Measurements from ENCODE around the gene EEF1B2. TPM values are rescaled to one million over a fixed set of nuclear protein-coding genes. Genes with fewer than 3 reads are reported as not detected.

EEF1B2 gene
- polyA plus RNA-seq, 1 donor, result 850 TPM

Other genes starting within 250 kb of the EEF1B2 start
- gene INO80D, start 73.7 kb upstream of the EEF1B2 start, polyA plus RNA-seq (ENCODE audit: insufficient read length), result 8.0 TPM
- 63.0 TPM for gene NDUFS1, start 451 bp upstream of the EEF1B2 start, polyA plus RNA-seq (ENCODE audit: insufficient read length)
- gene ZDBF2, start 114.8 kb downstream of the EEF1B2 start, polyA plus RNA-seq (ENCODE audit: insufficient read length), result 8.1 TPM

Data from hindlimb muscle (tissue), 1 donor.